NCI-H526 treated with DMSO at 0.1 percent for 48 hours (cell line): ENCODE data around the gene SETBP1.
A peak's percentile ranks its signal among the peaks of the same experiment; 100 is the strongest.

Source experiments
- DNase-seq: peaks from one replicate; lab custom pipeline; 2025; lab: John Stamatoyannopoulos, UW

The SETBP1 gene

DNA sequence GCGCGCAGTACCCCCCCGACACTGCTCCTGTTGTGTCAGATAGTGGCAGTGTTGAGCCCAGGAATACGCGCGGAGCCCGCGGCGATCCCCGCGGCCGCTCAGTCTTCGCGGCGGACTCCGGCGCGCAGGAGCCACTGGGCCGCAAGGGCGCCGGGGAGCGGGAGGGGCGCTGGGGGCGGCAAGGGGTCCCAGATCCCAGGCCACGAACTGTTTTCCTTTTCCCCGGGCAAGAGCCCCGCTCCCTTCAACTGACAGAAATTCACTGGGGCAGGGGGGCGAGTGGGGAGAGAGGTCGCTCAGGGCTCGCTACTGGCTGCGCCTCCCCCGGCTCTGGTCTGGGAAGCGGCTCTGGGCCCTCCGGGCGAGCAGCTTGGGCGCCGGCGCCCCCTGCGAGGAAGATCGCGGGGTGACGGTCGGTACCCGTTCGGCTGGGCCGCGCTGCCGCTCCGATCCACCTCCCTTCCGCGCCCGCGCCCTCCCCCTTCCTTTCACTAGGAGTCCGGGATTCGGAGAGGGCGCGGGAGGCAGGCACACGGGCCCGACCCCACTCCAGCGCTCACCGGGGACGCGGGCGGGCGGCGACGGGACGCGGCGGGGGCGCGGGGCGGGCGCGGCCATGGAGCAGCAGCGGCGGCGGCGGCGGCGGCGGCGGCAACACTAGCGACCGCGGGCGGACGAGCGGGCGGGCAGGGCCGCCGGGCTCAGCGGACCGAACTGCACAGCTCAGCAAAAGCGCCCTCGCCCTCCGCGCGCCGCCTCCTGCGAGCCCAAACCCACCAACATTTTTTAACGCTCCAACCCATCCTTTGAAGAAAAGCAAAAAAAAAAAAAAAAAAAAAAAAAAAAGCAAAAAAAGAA lies 1.4 kb upstream of the SETBP1 start:
- DNase-seq = peak; percentile 68

GRCh38 chr18:44679914-44680272 lies 795 bp upstream of the SETBP1 start:
- peak; percentile 26 for DNase-seq

DNA sequence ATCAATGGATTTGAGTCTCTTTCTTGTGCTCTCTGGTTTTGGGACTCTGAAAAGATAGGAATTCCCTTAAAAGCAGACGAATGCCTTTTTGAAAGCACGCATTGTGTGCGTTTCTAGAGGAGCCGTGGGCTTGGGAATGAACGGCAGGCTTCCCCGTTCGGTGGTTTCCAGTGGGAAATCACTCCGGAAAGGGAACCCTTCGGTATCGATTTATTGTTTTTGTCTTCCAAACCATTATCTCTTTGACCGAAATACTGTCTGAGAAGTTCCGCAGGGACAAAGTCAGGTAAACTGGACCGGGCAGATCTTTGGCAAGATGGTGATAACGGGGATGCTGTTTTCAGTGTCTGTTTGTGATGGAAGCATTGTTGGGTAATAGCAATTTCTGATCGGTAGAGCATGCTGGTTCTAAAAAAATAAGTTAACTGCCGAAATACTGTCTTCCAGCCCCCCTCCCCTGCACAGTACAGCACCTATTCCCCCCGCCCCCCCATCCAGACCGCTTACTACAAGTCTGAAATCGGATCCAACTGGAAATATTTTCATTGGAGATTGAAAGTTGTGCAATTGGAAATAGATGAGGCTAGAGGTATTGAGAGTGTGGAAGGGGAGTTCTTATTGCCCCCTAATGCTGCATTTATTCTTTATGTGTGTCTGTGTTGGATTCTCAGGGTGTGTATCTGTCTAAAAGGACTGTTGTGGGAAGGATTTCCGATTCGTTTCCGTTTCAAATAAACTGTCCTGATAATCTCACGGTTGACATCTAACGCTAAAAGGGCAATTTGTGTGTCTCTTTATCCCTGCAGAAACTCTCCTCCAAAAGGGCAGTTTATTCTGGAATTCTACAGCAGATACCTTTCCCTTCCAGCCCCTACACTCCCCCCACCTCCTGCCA lies 635 bp downstream of the SETBP1 start:
- DNase-seq = peak; percentile 42

DNA sequence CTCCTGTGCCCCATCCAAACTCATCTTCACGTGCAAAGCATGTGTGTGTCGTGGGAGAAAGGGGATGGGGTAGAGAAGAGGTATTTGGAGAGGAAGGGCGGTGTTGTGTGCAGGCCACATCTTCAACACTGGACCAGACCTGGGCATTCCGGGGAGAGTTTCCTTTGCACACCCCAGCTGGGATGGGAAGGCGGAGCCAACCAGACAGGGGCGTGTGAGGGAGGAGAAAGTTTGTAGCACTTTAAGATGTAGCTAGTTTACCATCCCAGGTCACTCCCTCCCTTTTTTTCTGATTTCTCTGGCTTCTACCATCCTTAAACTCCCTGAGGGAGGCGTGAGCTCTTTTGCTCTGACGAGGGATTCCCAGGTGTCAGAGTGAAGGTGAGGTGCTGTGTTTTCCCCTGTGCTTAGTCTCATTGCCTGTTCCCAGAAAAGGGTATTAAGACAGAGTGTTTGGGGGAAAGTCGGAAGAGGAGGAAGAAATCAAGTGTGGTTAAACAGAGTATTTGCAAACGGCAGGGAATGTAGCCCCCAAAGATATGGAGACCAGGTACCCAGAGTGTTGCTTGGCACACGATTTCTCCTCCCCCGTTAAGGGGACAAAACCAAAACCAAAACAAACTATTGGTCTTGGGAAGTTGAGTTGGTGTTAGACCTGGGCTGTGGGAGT lies 1.6 kb downstream of the SETBP1 start:
- peak; percentile 32 for DNase-seq

- DNase-seq = peak; percentile 64
Measured at GRCh38 chr18:44682871-44683221, 2.2 kb downstream of the SETBP1 start.

- DNase-seq = no peak
Measured at GRCh38 chr18:44683556-44683955, 2.9 kb downstream of the SETBP1 start.

DNA sequence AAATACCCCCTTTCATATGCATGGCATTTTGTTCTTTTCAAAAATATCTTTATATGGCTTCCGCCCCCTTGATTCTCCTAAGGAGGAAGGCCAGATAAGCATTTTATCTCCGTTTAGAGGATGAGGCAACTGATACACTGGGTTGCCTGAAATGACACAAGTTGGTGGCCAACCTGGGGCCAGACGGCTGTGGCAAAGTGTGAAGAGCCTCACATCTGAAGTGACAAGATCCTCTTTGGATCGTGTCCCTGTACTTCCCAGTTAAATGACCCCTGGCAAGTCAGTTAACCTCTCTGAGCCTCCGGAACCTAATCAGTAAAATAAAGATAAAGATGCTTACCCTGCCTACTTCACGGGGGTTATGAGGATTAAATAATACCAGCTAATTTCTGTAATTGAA lies 4.6 kb downstream of the SETBP1 start:
- no peak for DNase-seq

GRCh38 chr18:44686156-44686555 lies 5.5 kb downstream of the SETBP1 start:
- no peak for DNase-seq

GRCh38 chr18:44687421-44687820 lies 6.7 kb downstream of the SETBP1 start:
- no peak for DNase-seq

- no peak for DNase-seq
Measured at GRCh38 chr18:44689736-44690135, 9.0 kb downstream of the SETBP1 start.

- DNase-seq = no peak
Measured at GRCh38 chr18:44691148-44691925, 10.6 kb downstream of the SETBP1 start.

GRCh38 chr18:44693030-44693784 lies 12.5 kb downstream of the SETBP1 start:
- DNase-seq = no peak

- DNase-seq = no peak
Measured at GRCh38 chr18:44695503-44695902, 14.8 kb downstream of the SETBP1 start.

DNA sequence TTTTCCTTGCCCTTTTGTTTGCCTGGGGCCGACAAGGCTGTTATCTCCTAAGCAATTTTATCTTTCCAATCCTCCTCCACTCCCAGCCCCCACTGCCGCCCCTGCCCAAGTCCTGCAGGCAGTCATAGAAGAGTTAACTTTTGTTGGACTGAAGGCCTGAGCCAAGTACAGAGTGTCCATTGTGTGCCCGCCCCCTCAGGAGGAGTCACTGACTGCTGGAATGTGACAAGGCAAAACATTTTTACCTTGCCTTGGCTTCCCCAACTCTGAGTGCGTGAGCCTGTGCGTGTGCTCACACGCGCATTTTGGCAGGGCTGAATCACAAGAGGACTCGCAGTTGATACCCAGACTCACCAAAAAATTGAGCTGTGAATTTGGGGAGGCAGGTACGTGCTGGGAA lies 16.2 kb downstream of the SETBP1 start:
- DNase-seq = no peak

DNA sequence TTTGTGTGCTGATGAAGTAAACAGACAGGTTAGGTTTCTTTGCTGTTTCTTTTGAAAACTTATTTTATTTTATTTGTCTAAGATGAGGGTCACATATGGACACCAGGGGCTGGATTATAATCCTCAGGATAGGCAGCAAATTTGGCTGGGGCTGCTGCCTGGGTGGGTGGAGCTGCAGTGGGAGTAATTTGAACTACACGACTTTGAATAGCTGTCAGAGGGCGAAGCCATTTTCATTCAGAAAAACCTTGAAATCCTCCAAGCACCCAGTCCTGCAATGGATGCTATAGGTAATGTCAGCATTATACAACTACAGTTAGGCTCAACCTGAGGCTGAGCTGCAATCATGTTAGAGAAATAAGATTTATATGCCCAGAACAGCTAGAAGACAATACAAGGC lies 16.6 kb downstream of the SETBP1 start:
- DNase-seq = no peak

DNA sequence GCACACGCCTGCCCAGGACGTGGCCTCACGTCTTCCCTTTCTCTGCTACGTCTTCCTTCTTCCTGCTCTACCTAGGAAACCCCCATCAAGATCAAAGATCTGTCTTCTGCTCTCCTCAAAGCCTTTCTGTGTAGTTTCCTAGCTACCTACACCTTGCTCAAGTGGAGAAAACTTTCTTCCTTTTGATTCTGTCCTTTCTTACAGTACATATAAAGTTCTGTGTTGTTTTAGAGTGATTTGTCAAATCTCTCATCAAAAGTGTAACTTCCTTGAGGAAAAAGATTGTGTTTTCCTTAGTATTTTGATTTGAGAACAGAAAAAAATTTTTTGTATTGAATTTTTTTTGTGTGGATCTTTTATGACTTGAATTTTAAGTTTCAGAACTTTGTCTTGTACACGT lies 17.8 kb downstream of the SETBP1 start:
- no peak for DNase-seq

GRCh38 chr18:44699572-44700261 lies 19.0 kb downstream of the SETBP1 start:
- no peak for DNase-seq

- no peak for DNase-seq
Measured at GRCh38 chr18:44700652-44701051, 20.0 kb downstream of the SETBP1 start.

- DNase-seq = no peak
Measured at GRCh38 chr18:44701227-44701626, 20.5 kb downstream of the SETBP1 start.

DNA sequence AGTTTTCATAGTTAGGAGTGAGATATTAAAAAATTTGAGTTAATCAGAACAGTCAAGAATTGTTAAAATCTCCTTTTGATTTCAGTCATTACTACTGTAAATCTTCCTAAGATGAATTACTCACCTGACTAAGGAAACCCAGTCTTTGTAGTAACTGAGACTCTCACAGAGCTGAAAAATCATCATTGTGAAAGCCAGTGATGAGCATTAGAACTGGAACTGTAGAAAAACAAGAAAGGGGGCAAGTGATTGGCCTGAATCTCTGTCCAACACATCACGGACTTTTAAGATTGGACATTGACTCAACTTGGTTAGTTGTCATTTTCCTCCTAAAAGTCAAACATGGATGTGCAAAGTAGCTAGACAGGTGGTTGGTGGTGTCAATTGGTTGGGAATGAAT lies 21.9 kb downstream of the SETBP1 start:
- no peak for DNase-seq
